ENCODE data around the gene APCDD1L. TPM values are rescaled to one million over a fixed set of nuclear protein-coding genes. Genes with fewer than 3 reads are reported as not detected.

The APCDD1L gene
- total RNA-seq, 4 donors from 2014 or later: 0.07 to 0.22 TPM; not detected in 2

DNA sequence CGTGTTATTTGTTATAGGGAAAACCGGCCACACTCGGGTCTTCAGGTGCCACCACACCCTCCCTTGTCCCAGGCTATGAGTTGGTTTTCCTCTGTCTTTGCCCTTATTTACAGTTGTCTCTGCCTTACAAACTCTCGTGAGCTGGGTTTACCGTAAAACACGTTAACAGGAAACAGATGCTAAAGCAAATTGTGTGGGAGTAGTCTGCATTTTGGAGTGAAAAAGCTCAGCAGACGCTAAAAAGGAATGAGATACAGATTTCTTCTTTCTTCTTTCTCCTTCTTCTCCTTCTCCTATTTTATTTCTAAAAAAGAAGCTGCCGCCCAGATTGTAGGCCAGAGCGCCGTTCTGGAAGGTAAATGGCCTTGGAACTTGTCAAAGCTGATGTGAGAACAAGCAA is 51.9 kb downstream of the APCDD1L start:
- intact Hi-C loops (cut with DNase I; ENCODE audit: low total_unique reads): no loop called here
- DNase-seq: no peak
- Histone ChIP-seq H3K27me3 (no peaks in the 10 kb centered on the region), H3K27ac (no peak overlapping the region), H3K36me3 (no peaks in the 10 kb centered on the region), H3K4me3 (no peak overlapping the region), H3K9me3 (no peaks in the 10 kb centered on the region), H3K4me1 (no peaks in the 10 kb centered on the region)
- no peak for TF ChIP-seq POLR2A (IDR thresholded peaks at IDR 0.05)
- TF ChIP-seq, protein P1, sequence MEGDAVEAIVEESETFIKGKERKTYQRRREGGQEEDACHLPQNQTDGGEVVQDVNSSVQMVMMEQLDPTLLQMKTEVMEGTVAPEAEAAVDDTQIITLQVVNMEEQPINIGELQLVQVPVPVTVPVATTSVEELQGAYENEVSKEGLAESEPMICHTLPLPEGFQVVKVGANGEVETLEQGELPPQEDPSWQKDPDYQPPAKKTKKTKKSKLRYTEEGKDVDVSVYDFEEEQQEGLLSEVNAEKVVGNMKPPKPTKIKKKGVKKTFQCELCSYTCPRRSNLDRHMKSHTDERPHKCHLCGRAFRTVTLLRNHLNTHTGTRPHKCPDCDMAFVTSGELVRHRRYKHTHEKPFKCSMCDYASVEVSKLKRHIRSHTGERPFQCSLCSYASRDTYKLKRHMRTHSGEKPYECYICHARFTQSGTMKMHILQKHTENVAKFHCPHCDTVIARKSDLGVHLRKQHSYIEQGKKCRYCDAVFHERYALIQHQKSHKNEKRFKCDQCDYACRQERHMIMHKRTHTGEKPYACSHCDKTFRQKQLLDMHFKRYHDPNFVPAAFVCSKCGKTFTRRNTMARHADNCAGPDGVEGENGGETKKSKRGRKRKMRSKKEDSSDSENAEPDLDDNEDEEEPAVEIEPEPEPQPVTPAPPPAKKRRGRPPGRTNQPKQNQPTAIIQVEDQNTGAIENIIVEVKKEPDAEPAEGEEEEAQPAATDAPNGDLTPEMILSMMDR (IDR thresholded peaks at IDR 0.05 in 4 of 5, conservative IDR thresholded peaks at IDR 0.05 in 1 of 5): no peak
- in situ Hi-C loops (cut with MboI; ENCODE audit: low sequenced_read_pairs in 4 of 4): no loop called here
- no peak for ATAC-seq

DNA sequence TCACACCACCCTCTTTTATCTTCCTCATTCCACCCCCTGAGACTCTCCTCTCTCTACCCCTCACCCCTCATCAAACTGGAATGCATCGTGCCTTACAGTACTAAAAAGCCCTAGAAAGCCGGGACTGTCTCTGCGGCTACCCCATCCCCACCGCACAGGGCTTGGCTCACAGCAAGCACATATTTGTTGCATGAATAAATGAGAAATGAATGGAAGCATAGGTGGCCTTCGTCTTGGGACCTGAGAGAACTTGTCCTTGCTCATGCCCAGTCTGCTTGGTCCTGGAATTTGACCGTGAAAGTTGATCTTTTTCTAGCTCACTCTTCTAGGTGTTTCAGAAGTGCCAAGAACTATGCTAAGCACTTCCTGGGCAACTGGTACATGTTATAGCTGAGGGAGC is 53.3 kb downstream of the APCDD1L start:
- in situ Hi-C loops (cut with MboI; ENCODE audit: low sequenced_read_pairs in 4 of 4): no loop called here
- TF ChIP-seq, protein P1 (IDR thresholded peaks at IDR 0.05 in 4 of 5, conservative IDR thresholded peaks at IDR 0.05 in 1 of 5): no peak
- TF ChIP-seq POLR2A (IDR thresholded peaks at IDR 0.05): no peak
- Histone ChIP-seq H3K36me3 (no peaks in the 10 kb centered on the region), H3K27ac (no peak overlapping the region), H3K4me3 (no peak overlapping the region), H3K27me3 (no peaks in the 10 kb centered on the region), H3K9me3 (no peaks in the 10 kb centered on the region), H3K4me1 (no peaks in the 10 kb centered on the region)
- ATAC-seq: no peak
- intact Hi-C loops (cut with DNase I; ENCODE audit: low total_unique reads): no loop called here
- no peak for DNase-seq

DNA sequence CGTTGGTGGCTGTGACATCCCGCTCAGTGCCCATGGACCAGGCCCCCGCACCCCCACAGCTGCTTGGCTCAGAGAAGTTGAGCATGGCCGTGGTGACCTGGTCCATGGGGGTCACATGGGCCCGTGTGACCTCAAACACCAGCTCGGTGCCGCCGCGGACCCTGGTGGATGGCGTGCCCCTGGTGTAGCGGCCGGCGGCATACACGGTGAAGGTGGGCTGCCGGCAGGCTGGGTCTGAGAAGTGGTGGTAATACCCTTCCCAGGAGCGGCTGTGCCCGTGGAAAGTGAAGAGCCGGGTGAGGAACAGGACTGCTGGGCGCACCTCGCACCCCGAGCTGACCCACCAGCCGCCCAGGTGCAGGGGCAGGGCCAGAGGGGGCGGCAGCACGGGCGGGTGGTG is 54.1 kb downstream of the APCDD1L start:
- no peaks in the 10 kb centered on the region for H3K9me3 ChIP-seq
- ATAC-seq (no peak), DNase-seq (no peak)
- no peak for TF ChIP-seq POLR2A (IDR thresholded peaks at IDR 0.05)
- TF ChIP-seq, protein P1 (IDR thresholded peaks at IDR 0.05 in 4 of 5, conservative IDR thresholded peaks at IDR 0.05 in 1 of 5): no peak
- intact Hi-C loops (cut with DNase I; ENCODE audit: low total_unique reads): no loop called here
- no peaks in the 10 kb centered on the region for H3K4me1 ChIP-seq
- H3K36me3 ChIP-seq: no peaks in the 10 kb centered on the region
- H3K27me3 ChIP-seq: no peaks in the 10 kb centered on the region
- in situ Hi-C loops (cut with MboI; ENCODE audit: low sequenced_read_pairs in 4 of 4): no loop called here
- no peak overlapping the region for H3K27ac ChIP-seq
- no peak overlapping the region for H3K4me3 ChIP-seq

DNA sequence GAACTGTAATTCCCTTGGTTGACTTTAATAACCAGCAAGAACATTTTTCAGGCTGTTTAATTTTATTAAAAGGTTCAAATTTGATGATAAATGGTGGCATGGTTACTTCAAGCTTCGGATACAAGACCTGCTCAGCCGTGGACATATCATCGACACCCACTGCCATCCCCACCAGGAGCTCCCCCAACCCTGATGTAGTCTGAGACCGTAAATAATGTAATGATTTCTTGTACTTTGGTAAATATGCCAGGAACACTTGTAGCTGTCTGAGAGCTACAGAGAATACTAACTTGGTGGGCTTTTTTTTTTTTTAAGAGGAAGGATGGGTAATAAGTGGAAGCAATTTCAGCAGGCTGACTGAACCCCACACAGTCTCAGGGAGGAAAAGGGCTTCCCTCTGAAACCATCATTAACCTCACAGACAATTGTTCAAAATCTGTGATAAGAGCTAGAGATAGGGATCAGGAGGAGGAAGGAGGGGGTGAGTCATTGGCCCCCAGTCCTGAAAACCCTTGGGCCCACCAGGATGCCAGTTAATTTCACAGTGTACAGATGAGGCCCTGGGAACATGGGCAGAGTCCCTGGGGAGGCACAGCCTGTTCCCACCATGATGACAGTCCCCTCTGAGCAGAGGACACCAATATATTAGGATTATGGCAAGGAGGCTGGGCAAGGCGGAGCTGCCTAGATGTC is 56.0 kb downstream of the APCDD1L start:
- TF ChIP-seq, protein P1 (IDR thresholded peaks at IDR 0.05 in 4 of 5, conservative IDR thresholded peaks at IDR 0.05 in 1 of 5): no peak
- no peak for TF ChIP-seq POLR2A (IDR thresholded peaks at IDR 0.05)
- Histone ChIP-seq H3K27ac (no peak overlapping the region), H3K27me3 (no peaks in the 10 kb centered on the region), H3K36me3 (no peaks in the 10 kb centered on the region), H3K9me3 (no peaks in the 10 kb centered on the region), H3K4me1 (no peaks in the 10 kb centered on the region), H3K4me3 (no peak overlapping the region)
- intact Hi-C loops (cut with DNase I; ENCODE audit: low total_unique reads) (no loop called here), in situ Hi-C loops (cut with MboI; ENCODE audit: low sequenced_read_pairs in 4 of 4) (no loop called here)
- DNase-seq (no peak), ATAC-seq (no peak)

All from gastrocnemius medialis (tissue), 4 donors.